Rectal smooth muscle tissue (tissue), 1 donor: Measurements from ENCODE around the gene RIPPLY2.
A peak's percentile ranks its signal among the peaks of the same experiment; 100 is the strongest.

ENCODE experiments used
- H3K27ac ChIP-seq: one replicate; pipeline ENCODE4 v1.7.0; 2013; ENCODE audit warnings: low read depth, low read length, inconsistent platforms
- H3K27me3 ChIP-seq: one replicate; pipeline ENCODE4 v1.7.0; 2013; ENCODE audit warnings: low read length; ENCODE audit not compliant: control insufficient read depth, insufficient read depth
- H3K36me3 ChIP-seq: one replicate; pipeline ENCODE4 v1.7.0; 2013; ENCODE audit warnings: low read length; ENCODE audit not compliant: control insufficient read depth, insufficient read depth
- H3K4me1 ChIP-seq: one replicate; pipeline ENCODE4 v1.7.0; 2013; ENCODE audit warnings: low read length; ENCODE audit not compliant: control insufficient read depth, insufficient read depth
- H3K4me3 ChIP-seq: one replicate; pipeline ENCODE4 v1.7.0; 2013; ENCODE audit warnings: low read length
- H3K9ac ChIP-seq: one replicate; pipeline ENCODE4 v1.7.0; 2013; ENCODE audit warnings: low read length

The RIPPLY2 gene

DNA sequence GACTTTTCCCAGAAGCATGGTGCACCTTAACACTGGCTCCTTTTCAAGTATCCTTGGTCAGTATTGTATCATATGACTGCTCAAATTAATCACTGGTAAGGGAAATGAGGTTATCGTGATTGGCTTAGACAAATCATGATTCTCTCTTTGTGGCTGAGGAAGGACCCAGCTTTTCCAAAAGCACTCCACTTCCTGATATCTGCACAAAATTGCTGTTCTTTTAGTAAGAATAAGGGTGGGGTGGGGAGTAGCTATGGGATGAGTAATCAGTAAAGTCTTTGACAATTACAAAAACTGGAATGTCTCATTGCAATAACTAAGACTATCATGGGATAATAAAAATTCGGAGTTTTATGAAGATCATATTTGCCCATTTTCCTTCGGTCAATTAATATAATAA lies 9.0 kb upstream of the RIPPLY2 start:
- Histone ChIP-seq H3K4me1 (no peaks in the 10 kb centered on the region), H3K27ac (no peak overlapping the region), H3K4me3 (no peak overlapping the region), H3K36me3 (no peaks in the 10 kb centered on the region), H3K9ac (no peak overlapping the region), H3K27me3 (no peaks in the 10 kb centered on the region)

DNA sequence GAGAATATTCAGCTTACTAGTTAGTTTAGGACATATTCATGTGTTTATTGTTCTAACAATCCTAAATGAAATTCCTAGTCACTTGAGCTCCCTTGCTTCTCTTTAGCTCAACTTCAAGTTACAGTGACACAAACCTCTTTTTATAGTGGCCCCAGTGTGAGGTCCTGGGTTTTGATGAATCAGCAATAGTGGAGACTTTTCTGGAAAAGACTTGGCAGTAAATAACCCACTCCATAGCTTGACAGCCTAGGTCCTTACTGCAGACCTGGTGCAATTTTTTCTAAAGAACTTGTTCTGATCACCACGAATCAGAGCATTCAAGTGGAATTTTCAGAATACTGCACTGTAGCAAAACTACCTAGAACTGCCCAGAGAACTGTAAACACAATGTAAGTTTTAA lies 6.9 kb upstream of the RIPPLY2 start:
- H3K4me1 ChIP-seq, result no peaks in the 10 kb centered on the region
- H3K27me3 ChIP-seq, result no peaks in the 10 kb centered on the region
- H3K27ac ChIP-seq, result no peak overlapping the region
- no peak overlapping the region for H3K4me3 ChIP-seq
- H3K9ac ChIP-seq, result no peak overlapping the region
- no peaks in the 10 kb centered on the region for H3K36me3 ChIP-seq

- Histone ChIP-seq H3K4me3 (no peak overlapping the region), H3K9ac (no peak overlapping the region), H3K4me1 (no peaks in the 10 kb centered on the region), H3K27me3 (no peaks in the 10 kb centered on the region), H3K27ac (no peak overlapping the region), H3K36me3 (no peaks in the 10 kb centered on the region)
Observed at GRCh38 chr6:83847179-83847578, 6.0 kb upstream of the RIPPLY2 start.

GRCh38 chr6:83849127-83849526 lies 4.0 kb upstream of the RIPPLY2 start:
- no peak overlapping the region for H3K27ac ChIP-seq

DNA sequence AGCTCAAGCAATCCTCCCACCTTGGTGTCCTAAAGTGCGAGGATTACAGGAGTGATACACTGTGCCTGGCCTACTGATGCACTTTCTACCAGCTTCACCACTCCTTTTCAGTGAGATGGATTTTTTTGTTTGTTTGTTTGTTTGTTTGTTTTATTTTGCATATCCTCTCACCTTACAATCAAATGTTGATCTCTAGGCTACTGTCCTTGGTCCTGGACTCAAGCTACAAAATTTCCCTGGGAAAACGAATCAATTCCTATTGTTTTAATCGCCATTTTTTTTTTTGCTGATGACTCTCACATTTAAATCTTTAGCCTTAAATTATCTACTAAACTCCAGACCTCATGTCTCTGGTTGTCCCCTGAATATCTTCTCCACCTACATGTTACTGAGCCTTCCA lies 3.5 kb upstream of the RIPPLY2 start:
- Histone ChIP-seq H3K4me3 (no peak overlapping the region), H3K9ac (no peak overlapping the region), H3K36me3 (no peaks in the 10 kb centered on the region), H3K27me3 (peaks cover 2% of the 10 kb centered on the region), H3K4me1 (no peaks in the 10 kb centered on the region), H3K27ac (no peak overlapping the region)

More at GRCh38 chr6:83849127-83849526, 4.0 kb upstream of the RIPPLY2 start:
- H3K4me3 ChIP-seq, result no peak overlapping the region
- no peaks in the 10 kb centered on the region for H3K4me1 ChIP-seq
- peaks cover 2% of the 10 kb centered on the region for H3K27me3 ChIP-seq
- no peaks in the 10 kb centered on the region for H3K36me3 ChIP-seq
- no peak overlapping the region for H3K9ac ChIP-seq

DNA sequence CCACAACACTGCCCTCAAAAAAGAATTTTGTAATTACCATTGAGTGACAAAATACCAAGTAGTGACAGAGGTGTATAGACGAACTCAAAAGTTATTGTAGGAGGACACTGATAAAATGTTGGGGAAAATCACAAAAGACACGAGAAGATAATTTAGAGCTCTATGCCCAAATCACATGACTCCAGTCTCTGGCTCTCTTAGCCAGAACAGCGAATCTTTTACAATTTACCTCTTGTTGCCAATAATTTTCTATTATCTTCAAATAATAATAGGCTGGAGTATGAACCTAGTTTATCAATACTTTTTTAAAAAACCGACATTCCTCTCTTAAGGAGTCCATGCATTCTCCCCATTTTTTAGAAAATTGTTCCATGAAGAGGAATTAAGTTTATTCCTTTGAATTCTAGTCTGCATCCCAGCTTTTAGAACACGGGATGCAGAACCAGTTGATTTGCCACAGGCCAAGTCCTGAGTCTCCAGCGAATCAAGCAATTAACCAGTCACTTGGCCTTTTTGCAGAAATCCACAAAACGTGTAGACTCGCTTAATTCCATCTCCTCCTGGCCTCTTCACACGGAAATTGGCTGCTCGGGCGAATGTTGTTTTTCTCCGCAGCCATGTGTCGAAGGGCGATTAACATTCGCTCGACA lies 507 bp upstream of the RIPPLY2 start:
- Histone ChIP-seq H3K27ac (no peak overlapping the region), H3K9ac (no peak overlapping the region), H3K36me3 (no peaks in the 10 kb centered on the region), H3K4me1 (no peaks in the 10 kb centered on the region), H3K4me3 (peak overlapping the region; percentile 60), H3K27me3 (peaks cover 2% of the 10 kb centered on the region)

DNA sequence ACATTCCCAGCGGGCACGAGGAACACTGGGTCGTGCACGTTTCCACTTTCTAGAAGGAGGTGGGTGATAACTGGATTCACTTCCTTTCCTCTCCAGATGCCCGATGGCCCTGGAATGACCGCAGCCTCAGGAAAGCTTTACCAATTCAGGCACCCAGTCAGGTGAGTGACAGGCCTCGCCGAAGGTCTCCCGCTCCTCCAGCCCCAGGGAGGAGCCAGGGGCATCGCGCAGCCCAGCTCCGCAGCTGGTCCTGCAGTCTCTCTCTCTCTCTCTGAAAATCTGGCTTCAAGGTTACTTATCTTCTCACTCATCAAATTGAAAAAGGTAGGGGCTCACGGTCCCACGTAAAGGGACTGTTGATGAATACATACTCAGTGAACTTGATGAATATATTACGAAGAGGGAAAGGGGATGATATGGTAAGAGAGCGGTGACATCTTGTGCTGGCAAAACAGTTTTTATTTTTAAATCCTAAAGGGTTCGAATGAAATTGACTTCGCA lies 891 bp downstream of the RIPPLY2 start:
- H3K4me3 ChIP-seq, result peak overlapping the region; percentile 60
- peaks cover 3% of the 10 kb centered on the region for H3K4me1 ChIP-seq
- H3K9ac ChIP-seq, result no peak overlapping the region
- no peak overlapping the region for H3K27ac ChIP-seq
- peaks cover 2% of the 10 kb centered on the region for H3K27me3 ChIP-seq
- H3K36me3 ChIP-seq, result no peaks in the 10 kb centered on the region

- no peaks in the 10 kb centered on the region for H3K36me3 ChIP-seq
- no peak overlapping the region for H3K4me3 ChIP-seq
- H3K27me3 ChIP-seq, result peaks cover 2% of the 10 kb centered on the region
- peaks cover 3% of the 10 kb centered on the region for H3K4me1 ChIP-seq
- no peak overlapping the region for H3K9ac ChIP-seq
- H3K27ac ChIP-seq, result no peak overlapping the region
Observed at GRCh38 chr6:83854766-83855165, 1.6 kb downstream of the RIPPLY2 start.

DNA sequence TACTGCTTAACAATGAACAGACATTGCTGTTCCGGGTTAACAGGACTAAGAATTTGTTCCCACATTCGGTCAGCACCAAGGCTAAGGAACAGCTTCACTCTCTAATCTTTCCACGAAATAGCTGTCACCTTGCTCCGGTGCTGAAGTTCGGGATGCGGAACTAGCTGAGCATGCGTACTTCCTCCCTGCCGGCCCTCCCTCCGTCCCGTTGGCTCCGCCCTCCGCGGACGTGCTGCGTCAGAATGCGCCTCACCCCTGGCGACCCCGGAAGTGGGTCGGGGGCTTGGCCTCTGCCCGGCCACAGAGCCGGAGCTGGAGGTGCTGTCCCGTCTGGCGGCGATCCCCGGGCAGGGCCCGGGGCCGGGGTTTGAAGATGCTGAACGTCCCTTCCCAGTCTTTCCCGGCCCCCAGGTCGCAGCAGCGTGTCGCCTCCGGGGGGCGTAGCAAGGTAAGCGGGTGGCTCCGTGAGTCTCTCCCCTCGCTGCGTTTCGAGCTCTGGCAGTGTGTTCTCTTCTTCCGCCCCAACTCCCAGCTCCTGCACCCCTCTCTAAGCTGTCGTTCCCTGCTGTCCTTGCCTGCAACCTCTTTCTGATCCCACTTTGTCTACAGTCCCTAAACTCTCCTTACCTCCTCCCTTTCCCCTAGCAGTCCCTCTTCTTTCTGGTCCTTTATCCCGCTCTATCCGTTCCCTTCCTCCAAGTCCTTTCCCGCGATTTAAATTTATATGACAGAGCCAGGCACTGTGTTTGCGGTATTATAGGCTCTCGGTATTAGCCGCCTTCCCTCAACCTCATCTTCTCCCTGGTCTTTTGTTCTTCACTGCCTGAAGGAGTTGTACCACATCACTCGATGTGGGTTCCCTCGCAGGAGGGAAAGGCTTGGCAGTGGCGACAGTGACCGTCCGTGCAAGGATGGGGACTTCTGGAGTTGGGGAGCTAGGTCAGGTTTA lies 6.5 kb downstream of the RIPPLY2 start, which contains the start of gene CYB5R4:
TSS of gene CYB5R4 (plus strand) at position 280 of the 949 bp plus-strand sequence. CDS start at position 374, 94 bp downstream.
- Histone ChIP-seq H3K27ac (peak within 1 kb of the TSS; percentile 77), H3K27me3 (no peaks in the 10 kb centered on the region), H3K4me1 (peaks cover 7% of the 10 kb centered on the region), H3K4me3 (peak within 1 kb of the TSS; percentile 81), H3K9ac (peak within 1 kb of the TSS; percentile 28), H3K36me3 (peaks cover under 1% of the 10 kb centered on the region)

GRCh38 chr6:83860359-83860755 lies 7.2 kb downstream of the RIPPLY2 start:
- Histone ChIP-seq H3K27me3 (no peaks in the 10 kb centered on the region), H3K4me1 (peaks cover 7% of the 10 kb centered on the region), H3K27ac (peak overlapping the region; percentile 77), H3K4me3 (peak overlapping the region; percentile 81), H3K9ac (peak overlapping the region; percentile 28), H3K36me3 (peaks cover 6% of the 10 kb centered on the region)

DNA sequence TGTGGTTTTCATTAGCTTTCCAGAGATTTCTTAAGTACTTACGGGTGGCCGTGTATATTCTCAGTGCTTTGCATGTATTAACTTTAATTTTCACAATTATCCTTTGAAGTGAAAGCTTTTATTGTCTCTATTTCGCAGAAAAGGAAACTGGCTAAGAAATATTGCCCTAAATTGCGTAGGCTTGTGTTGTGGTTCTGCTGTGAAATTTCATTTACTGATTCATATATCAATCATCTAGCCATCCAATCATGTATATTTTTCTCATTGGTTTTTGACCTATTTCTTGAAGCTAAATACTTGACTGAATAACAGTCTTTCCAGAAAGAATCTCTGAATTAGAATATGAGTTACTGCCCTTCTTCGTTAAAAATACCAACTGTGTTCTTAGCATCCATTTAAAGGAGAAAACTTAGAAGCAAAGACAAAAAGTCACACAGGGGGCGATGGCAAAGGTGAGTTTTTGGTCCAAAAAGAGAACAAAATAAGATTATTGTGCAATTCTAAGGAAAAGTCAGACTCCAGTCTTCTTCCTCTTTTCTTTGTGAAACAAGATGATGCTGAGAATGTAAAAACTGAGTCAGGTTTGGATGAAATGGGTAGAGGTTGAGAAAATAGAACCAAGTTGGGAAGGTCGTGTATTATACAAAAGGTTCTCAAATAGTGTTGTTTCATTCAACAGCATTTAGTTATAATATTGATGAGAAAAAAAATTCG lies 7.8 kb downstream of the RIPPLY2 start:
- no peaks in the 10 kb centered on the region for H3K27me3 ChIP-seq
- peaks cover 7% of the 10 kb centered on the region for H3K4me1 ChIP-seq
- no peak overlapping the region for H3K27ac ChIP-seq
- H3K9ac ChIP-seq, result no peak overlapping the region
- peaks cover 11% of the 10 kb centered on the region for H3K36me3 ChIP-seq
- H3K4me3 ChIP-seq, result peak overlapping the region; percentile 81
